ENCODE results near the gene PLD5.
"Not testable (repeated sequence)": the region's sequence is repeated elsewhere in the genome, so short reads cannot be mapped to it uniquely, and the experiment has no call there.

The PLD5 gene

GRCh38 chr1:242212401-242212800, 312.1 kb downstream of the PLD5 start:
- Histone ChIP-seq H3K9ac (ENCODE audit: low read length) (no peak overlapping the region), H3K9me2 (ENCODE audit: low read depth, low read length) (no peaks in the 10 kb centered on the region), H3F3A (ENCODE audit: insufficient read depth, low read length) (no peaks in the 10 kb centered on the region), H3K36me3 (ENCODE audit: insufficient read depth, low read length) (no peaks in the 10 kb centered on the region), H3K4me2 (ENCODE audit: low read length) (no peak overlapping the region), H4K20me1 (ENCODE audit: insufficient read depth, low read length) (no peaks in the 10 kb centered on the region), H3K27ac (ENCODE audit: low read depth, low read length, poor library complexity, severe bottlenecking) (no peak overlapping the region), H3K4me1 (ENCODE audit: insufficient read depth, low read length, severe bottlenecking) (no peaks in the 10 kb centered on the region), H2AFZ (ENCODE audit: low read length) (no peak overlapping the region), H3K27me3 (ENCODE audit: insufficient read depth, low read length) (no peaks in the 10 kb centered on the region), H3K79me2 (ENCODE audit: insufficient read depth, low read length) (no peaks in the 10 kb centered on the region), H3K4me3 (ENCODE audit: low read depth, low read length, poor library complexity, severe bottlenecking) (no peak overlapping the region), H3K9me3 (ENCODE audit: low read length) (no peaks in the 10 kb centered on the region)
- TF ChIP-seq CTCF (IDR thresholded peaks at IDR 0.05; ENCODE audit: low read length) (no peak), EZH2 (IDR thresholded peaks at IDR 0.05; ENCODE audit: borderline replicate concordance, low read length) (no peak)

GRCh38 chr1:242211254-242212022, 313.1 kb downstream of the PLD5 start:
- no peak overlapping the region for H3K4me2 ChIP-seq (ENCODE audit: low read length)
- no peak overlapping the region for H3K4me3 ChIP-seq (ENCODE audit: low read depth, low read length, poor library complexity, severe bottlenecking)
- H3K9ac ChIP-seq (ENCODE audit: low read length), result no peak overlapping the region
- H3F3A ChIP-seq (ENCODE audit: insufficient read depth, low read length), result no peaks in the 10 kb centered on the region
- no peaks in the 10 kb centered on the region for H3K4me1 ChIP-seq (ENCODE audit: insufficient read depth, low read length, severe bottlenecking)
- no peaks in the 10 kb centered on the region for H4K20me1 ChIP-seq (ENCODE audit: insufficient read depth, low read length)
- H3K27me3 ChIP-seq (ENCODE audit: insufficient read depth, low read length), result no peaks in the 10 kb centered on the region
- no peaks in the 10 kb centered on the region for H3K36me3 ChIP-seq (ENCODE audit: insufficient read depth, low read length)
- no peak for TF ChIP-seq CTCF (IDR thresholded peaks at IDR 0.05; ENCODE audit: low read length)
- no peak for TF ChIP-seq EZH2 (IDR thresholded peaks at IDR 0.05; ENCODE audit: borderline replicate concordance, low read length)
- no peak overlapping the region for H3K27ac ChIP-seq (ENCODE audit: low read depth, low read length, poor library complexity, severe bottlenecking)
- no peaks in the 10 kb centered on the region for H3K79me2 ChIP-seq (ENCODE audit: insufficient read depth, low read length)
- no peak overlapping the region for H2AFZ ChIP-seq (ENCODE audit: low read length)
- H3K9me3 ChIP-seq (ENCODE audit: low read length), result no peaks in the 10 kb centered on the region
- H3K9me2 ChIP-seq (ENCODE audit: low read depth, low read length), result no peaks in the 10 kb centered on the region

GRCh38 chr1:242210316-242210715, 314.2 kb downstream of the PLD5 start:
- not testable (repeated sequence) for H3K9me3 ChIP-seq (ENCODE audit: low read length); H3K4me3 ChIP-seq (ENCODE audit: low read depth, low read length, poor library complexity, severe bottlenecking); H3K27me3 ChIP-seq (ENCODE audit: insufficient read depth, low read length); H4K20me1 ChIP-seq (ENCODE audit: insufficient read depth, low read length); H3K79me2 ChIP-seq (ENCODE audit: insufficient read depth, low read length); H3F3A ChIP-seq (ENCODE audit: insufficient read depth, low read length); H2AFZ ChIP-seq (ENCODE audit: low read length); H3K27ac ChIP-seq (ENCODE audit: low read depth, low read length, poor library complexity, severe bottlenecking); H3K9ac ChIP-seq (ENCODE audit: low read length); H3K9me2 ChIP-seq (ENCODE audit: low read depth, low read length); H3K36me3 ChIP-seq (ENCODE audit: insufficient read depth, low read length); H3K4me1 ChIP-seq (ENCODE audit: insufficient read depth, low read length, severe bottlenecking); H3K4me2 ChIP-seq (ENCODE audit: low read length)

GRCh38 chr1:242209063-242209462, 315.4 kb downstream of the PLD5 start:
- no peaks in the 10 kb centered on the region for H3K9me2 ChIP-seq (ENCODE audit: low read depth, low read length)
- no peaks in the 10 kb centered on the region for H3K4me1 ChIP-seq (ENCODE audit: insufficient read depth, low read length, severe bottlenecking)
- H4K20me1 ChIP-seq (ENCODE audit: insufficient read depth, low read length), result no peaks in the 10 kb centered on the region
- no peak overlapping the region for H3K27ac ChIP-seq (ENCODE audit: low read depth, low read length, poor library complexity, severe bottlenecking)
- H2AFZ ChIP-seq (ENCODE audit: low read length), result no peak overlapping the region
- no peak overlapping the region for H3K4me2 ChIP-seq (ENCODE audit: low read length)
- no peaks in the 10 kb centered on the region for H3K9me3 ChIP-seq (ENCODE audit: low read length)
- H3K27me3 ChIP-seq (ENCODE audit: insufficient read depth, low read length), result no peaks in the 10 kb centered on the region
- no peak overlapping the region for H3K4me3 ChIP-seq (ENCODE audit: low read depth, low read length, poor library complexity, severe bottlenecking)
- no peak overlapping the region for H3K9ac ChIP-seq (ENCODE audit: low read length)
- H3F3A ChIP-seq (ENCODE audit: insufficient read depth, low read length), result no peaks in the 10 kb centered on the region
- H3K79me2 ChIP-seq (ENCODE audit: insufficient read depth, low read length), result no peaks in the 10 kb centered on the region
- H3K36me3 ChIP-seq (ENCODE audit: insufficient read depth, low read length), result no peaks in the 10 kb centered on the region
- TF ChIP-seq CTCF (IDR thresholded peaks at IDR 0.05; ENCODE audit: low read length) (no peak), EZH2 (IDR thresholded peaks at IDR 0.05; ENCODE audit: borderline replicate concordance, low read length) (no peak)

All from OCI-LY1 (cell line).